H7 (cell line): ENCODE data around the gene ZSCAN5B. TPM values are rescaled to one million over a fixed set of nuclear protein-coding genes. Genes with fewer than 3 reads are reported as not detected.
"Not testable (repeated sequence)": the region's sequence is repeated elsewhere in the genome, so short reads cannot be mapped to it uniquely, and the experiment has no call there.

Experiments used
- DNase-seq: peaks from one replicate; pipeline ENCODE4 v3.0.0; 2012
- H3K27me3 ChIP-seq: 2 replicates; pipeline ENCODE4 v1.6.0; 2011; ENCODE audit warnings: mild to moderate bottlenecking, low read length; ENCODE audit not compliant: control insufficient read depth, insufficient read depth
- H3K36me3 ChIP-seq: replicated peaks from 2 replicates; pipeline ENCODE4 v1.5.1; 2011; ENCODE audit warnings: low read length; ENCODE audit not compliant: control insufficient read depth, insufficient read depth
- H3K4me3 ChIP-seq: 2 replicates; pipeline ENCODE4 v1.5.1; 2011; ENCODE audit warnings: low read depth, mild to moderate bottlenecking, control low read depth, low read length, moderate library complexity; ENCODE audit not compliant: insufficient read depth
- total RNA-seq: library from RNA; depleted of rRNA; stranded (reverse); fragments of >200 nt; shearing (Covaris generic); gene quantifications from 2 replicates; pipeline ENCODE4 v1.2.3, GENCODE V29; 2014

The ZSCAN5B gene
- total RNA-seq, 1 experiment from 2014 or later = not detected

DNA sequence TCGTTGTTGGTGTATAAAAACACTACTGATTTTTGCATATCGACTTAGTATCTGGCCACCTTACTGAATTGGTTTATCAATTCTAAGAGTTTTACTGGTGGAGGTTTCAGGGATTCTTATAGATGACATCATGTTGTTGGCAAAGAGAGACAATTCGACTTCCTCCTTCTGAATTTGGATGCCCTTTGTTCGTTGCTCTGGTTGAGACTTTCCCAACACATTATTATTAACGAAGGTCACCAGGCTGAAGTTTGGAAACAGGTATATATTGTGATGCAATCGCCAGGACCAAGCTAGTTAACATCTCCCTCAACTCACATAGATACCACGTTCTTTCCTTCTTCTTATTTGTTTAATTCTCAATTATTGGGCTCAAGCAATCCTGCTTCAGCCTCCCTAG, 2.1 kb upstream of the ZSCAN5B start:
- no peak overlapping the region for H3K4me3 ChIP-seq
- no peaks in the 10 kb centered on the region for H3K27me3 ChIP-seq
- H3K36me3 ChIP-seq = no peaks in the 10 kb centered on the region
- DNase-seq = no peak

DNA sequence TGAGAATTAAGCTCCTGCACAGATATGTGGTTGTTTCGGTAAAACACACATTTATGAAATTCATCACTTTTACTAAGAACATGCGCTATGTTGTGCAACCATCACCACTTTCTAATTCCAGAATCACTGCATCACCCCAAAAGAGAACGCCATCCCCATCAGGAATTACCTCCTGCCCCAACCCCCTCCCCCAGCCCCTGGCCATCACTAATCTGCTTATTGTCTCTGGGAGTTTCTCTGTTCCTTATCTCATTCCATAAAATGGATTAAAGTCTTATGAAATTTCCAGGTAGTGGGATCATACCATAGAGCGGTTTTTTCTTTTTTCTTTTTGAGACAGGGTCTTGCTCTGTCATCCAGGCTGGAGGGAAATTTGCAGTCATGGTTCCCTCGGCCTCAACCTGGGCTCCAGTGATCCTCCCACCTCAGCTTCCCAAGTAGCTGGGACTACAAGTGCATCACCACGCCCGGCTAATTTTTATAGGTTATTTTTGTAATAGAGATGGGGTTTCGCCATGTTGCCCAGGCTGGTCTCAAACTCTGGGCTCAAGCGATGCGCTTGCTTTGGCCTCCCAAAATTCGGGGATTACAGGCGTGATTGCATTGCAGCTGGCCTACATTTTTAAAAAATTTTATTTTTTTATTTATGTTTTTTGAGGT, 3.5 kb downstream of the ZSCAN5B start:
- Histone ChIP-seq H3K36me3 (no peaks in the 10 kb centered on the region), H3K27me3 (no peaks in the 10 kb centered on the region), H3K4me3 (no peak overlapping the region)
- DNase-seq = no peak

DNA sequence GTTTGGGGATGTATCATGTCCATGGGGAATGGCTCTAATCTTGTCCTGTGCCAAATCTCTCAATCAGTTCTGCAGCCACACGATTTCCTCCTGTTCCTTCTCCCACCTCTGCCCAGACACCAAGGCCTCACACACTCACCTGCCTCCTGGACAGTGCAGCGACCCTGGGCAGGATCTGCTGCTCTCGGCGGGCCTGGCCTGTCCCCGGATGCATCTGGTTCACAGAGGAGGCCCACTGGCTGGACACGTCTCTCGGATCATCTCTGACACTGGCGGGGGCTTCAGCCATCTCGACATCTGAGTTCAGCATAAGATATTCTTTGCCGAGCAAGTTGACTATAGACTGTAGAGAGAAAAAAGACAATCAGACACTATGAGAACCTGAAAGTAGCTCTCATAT, 5.9 kb downstream of the ZSCAN5B start:
- Histone ChIP-seq H3K4me3 (no peak overlapping the region), H3K36me3 (no peaks in the 10 kb centered on the region), H3K27me3 (no peaks in the 10 kb centered on the region)
- no peak for DNase-seq

DNA sequence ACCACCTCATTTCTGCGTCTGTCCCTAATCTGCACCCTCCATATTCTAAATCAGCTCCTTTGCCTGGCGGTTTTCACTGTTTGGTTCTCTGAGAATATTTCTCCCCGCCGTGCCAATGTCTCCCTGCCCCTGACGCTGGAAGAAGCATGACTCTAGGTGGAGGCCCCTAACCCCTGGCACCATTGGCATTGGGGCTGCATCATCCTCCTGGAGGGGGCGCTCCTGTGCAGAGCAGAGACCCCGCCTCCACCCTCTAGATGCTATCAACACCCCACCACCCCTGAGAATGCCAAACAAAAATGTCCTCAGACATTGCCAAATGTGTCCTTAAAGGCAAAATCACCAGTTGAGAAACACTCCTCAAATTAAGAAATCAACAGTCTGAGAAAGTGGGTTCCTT, 6.5 kb downstream of the ZSCAN5B start:
- Histone ChIP-seq H3K4me3 (no peak overlapping the region), H3K36me3 (no peaks in the 10 kb centered on the region), H3K27me3 (no peaks in the 10 kb centered on the region)
- peak; percentile 65 for DNase-seq

DNA sequence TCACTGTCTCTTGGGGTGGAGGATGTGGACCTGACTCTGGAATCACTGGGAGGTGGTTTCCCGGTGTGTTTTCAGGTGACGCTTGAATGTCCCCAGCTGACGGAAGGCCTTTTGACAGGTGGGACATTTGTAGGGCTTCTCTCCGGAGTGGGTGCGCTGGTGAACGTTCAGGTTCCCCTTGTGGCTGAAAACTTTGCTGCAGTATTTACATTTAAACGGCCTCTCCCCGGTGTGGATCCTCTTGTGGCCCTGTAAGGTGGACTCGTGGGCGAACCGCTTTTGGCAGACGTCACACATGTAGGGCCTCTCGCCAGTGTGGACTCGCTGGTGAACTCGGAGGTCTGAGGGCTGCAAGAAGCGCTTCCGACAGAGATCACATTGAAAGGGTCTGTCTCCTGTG, 7.8 kb downstream of the ZSCAN5B start:
- peak; percentile 55 for DNase-seq
- Histone ChIP-seq H3K4me3 (no peak overlapping the region), H3K27me3 (no peaks in the 10 kb centered on the region), H3K36me3 (no peaks in the 10 kb centered on the region)

DNA sequence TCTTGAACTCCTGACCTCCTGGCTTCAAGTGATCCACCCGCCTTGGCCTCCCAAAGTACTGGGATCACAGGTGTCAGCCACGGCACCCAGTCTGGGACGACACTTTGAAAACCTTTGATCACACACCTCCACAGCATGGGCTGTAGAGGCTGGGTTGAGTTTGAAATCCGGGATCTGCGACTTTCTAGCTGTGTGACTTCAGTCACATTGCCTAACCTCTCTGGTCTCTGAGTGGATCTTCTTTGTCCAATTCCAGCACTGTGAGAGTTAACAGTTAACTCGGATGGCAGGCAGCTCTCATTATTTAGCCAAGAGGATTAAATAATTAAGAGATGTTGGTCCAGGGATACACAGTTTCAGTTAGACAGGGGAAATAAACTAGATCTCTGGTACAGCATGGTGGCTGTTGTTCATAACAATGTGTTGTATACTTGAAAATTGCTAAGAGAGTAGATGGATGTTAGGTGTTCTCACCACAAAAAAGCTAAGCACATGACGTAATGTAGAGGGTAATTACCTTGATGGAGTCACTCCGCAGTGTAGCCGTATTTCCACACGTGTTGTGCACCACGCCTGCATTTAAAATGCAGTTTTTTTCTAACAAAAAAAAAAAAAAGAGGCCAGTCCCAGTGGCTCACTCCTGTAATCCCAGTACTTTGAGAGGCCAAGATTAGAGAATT, 19.9 kb downstream of the ZSCAN5B start:
- Histone ChIP-seq H3K36me3 (no peaks in the 10 kb centered on the region), H3K4me3 (no peak overlapping the region), H3K27me3 (no peaks in the 10 kb centered on the region)
- no peak for DNase-seq

DNA sequence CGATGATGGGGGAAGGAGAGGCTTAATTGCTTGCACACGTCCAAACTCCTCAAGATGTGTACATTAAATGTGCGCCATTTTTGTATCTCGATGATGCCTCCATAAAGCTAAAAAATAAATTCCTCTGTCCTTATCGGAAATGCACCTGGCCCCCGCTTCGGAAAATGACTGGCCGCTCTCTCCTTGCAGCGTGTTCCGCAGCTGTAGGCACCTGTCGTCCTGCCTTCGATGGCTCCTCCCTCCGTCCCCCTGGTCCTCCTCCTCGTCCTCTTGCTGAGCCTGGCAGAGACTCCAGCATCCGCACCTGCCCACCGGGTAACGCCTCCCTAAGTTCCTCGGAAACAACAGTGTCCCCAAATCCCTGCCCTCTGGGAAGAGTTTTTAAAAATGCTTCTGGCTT, 20.7 kb downstream of the ZSCAN5B start:
- no peak for DNase-seq
- H3K27me3 ChIP-seq = no peaks in the 10 kb centered on the region
- H3K4me3 ChIP-seq = no peak overlapping the region
- H3K36me3 ChIP-seq = no peaks in the 10 kb centered on the region

DNA sequence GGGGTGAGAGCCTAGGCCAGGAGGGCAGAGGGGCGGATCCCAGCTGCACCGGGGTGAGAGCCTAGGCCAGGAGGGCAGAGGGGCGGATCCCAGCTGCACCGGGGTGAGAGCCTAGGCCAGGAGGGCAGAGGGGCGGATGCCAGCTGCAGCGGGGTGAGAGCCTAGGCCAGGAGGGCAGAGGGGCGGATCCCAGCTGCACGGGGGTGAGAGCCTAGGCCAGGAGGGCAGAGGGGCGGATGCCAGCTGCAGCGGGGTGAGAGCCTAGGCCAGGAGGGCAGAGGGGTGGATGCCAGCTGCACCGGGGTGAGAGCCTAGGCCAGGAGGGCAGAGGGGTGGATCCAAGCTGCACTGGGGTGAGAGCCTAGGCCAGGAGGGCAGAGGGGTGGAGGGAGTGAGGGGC, 21.3 kb downstream of the ZSCAN5B start:
- H3K36me3 ChIP-seq, H3K27me3 ChIP-seq, H3K4me3 ChIP-seq, DNase-seq: not testable (repeated sequence)

DNA sequence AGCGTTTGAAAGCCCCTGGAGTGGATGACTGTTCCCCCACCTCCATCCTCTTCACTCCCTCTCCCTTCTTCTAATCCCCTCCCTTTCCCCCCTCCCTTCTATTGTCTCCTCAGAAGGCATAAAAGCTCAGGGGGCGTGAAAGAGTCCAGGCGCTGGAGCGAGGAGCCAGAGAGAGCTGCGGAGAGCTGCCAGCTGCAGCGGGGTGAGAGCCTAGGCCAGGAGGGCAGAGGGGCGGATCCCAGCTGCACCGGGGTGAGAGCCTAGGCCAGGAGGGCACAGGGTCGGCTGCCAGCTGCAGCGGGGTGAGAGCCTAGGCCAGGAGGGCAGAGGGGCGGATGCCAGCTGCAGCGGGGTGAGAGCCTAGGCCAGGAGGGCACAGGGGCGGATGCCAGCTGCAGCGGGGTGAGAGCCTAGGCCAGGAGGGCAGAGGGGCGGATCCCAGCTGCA, 21.7 kb downstream of the ZSCAN5B start, which contains the start of gene GALP:
Gene GALP, plus strand, starts transcription at position 148 of the 447 bp plus-strand sequence. CDS start 1,101 bp downstream, outside the sequence.
- peak; percentile 63 for DNase-seq
- H3K4me3 ChIP-seq, H3K36me3 ChIP-seq, H3K27me3 ChIP-seq: not testable (repeated sequence)

DNA sequence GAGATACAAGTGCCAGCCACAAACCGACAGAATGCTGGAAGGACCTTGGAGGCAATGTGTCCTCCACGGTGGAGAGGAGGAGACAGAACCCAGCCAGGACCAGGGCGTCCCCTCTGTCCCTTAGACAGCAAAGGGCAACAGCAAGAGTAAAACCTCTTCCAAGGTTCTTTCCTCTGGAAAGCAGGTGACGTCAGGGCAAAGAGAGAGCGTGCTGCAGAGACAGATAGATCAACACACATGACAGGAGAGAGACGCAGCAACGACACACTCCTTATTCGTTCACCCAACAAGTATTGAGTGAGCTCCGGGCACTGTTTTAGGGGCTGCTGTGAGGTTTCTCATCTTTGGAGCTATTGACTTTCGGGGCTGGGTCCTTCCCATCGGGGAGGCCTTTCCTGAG, 23.0 kb downstream of the ZSCAN5B start:
- Histone ChIP-seq H3K27me3 (no peaks in the 10 kb centered on the region), H3K4me3 (no peak overlapping the region), H3K36me3 (no peaks in the 10 kb centered on the region)
- DNase-seq = no peak

DNA sequence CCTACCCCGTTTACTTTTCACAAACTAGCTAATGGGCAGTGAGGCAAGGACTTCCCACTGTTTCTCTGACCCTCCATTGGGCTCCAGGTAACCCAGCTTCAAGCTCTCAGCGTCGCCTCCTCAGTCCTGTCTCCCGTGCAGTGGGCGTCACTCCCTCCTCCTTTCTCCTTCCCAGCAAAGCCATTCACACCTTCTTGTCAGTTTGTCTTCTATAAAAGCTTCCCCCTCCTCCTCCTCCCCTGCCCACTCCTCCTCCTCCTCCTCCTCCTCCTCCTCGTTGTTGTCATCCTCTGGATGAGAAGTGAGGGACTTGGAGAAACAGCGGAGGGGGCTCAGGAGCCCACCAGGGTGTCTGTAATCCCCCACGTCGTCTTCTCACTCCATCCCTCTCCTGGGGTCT, 23.5 kb downstream of the ZSCAN5B start:
- H3K36me3 ChIP-seq = no peaks in the 10 kb centered on the region
- H3K27me3 ChIP-seq = no peaks in the 10 kb centered on the region
- H3K4me3 ChIP-seq = no peak overlapping the region
- DNase-seq = no peak

DNA sequence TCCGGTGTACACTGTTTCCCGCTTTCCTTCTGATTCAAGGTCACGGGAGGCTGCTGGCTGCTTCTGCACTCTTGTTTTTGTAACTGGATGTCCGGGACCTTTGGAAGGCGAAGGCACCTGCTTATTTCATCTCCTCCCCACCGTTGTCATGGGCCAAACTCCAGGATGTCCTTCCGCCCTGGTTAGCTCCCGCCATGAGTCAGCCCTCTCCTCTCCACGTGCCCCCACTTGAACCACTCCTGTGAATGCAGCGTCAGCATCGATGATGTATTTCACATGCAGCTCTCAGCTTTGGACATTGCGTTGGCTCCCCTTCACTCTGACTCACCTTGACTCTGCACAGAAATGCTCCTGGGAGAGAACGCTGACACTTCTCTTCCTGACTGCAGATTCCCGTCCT, 27.3 kb downstream of the ZSCAN5B start:
- DNase-seq = no peak
- H3K27me3 ChIP-seq = no peaks in the 10 kb centered on the region
- no peak overlapping the region for H3K4me3 ChIP-seq
- no peaks in the 10 kb centered on the region for H3K36me3 ChIP-seq

DNA sequence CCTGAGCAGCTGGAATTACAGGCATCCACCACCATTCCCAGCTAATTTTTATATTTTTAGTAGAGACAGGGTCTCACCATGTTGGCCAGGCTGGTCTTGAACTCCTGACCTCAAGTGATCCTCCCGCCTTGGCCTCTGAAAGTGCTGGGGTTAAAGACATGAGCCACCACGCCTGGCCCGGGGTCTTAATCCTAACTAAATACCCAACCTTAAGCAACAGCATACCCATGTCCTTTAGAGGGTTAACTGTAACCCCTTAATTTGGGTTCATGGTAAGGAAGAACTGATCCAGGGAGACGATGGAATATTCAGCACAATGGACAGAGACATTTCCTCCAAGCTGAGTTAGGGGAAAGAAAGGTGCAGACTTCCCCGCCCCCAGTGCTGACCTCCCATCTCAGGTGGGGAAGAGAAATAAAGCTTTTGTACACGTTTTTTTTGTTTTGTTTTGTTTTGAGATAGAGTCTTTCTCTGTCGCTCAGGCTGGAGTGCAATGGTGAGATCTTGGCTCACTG, 30.5 kb downstream of the ZSCAN5B start:
- no peaks in the 10 kb centered on the region for H3K27me3 ChIP-seq
- peak; percentile 83 for DNase-seq
- no peak overlapping the region for H3K4me3 ChIP-seq
- no peaks in the 10 kb centered on the region for H3K36me3 ChIP-seq

DNA sequence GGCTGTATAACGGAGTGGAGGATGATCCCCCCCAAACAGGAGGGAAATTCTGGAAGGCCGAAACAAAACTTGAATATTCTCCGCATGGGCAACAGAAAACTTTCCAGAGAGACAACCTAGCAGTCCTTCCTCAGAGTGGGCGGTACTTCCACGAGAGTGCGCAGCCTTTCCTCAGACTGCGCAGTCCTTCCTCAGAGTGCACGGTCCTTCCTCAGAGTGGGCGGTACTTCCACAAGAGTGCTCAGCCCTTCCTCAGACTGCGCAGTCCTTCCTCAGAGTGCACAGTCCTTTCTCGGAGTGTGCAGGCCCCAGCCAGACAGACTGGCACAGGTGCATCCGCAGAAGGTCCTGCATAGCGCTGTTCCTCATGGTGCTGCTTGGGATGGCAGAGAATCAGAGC, 34.5 kb downstream of the ZSCAN5B start:
- Histone ChIP-seq H3K36me3 (no peaks in the 10 kb centered on the region; the same call in 1 of the 2 replicates), H3K27me3 (no peaks in the 10 kb centered on the region), H3K4me3 (no peak overlapping the region)
- no peak for DNase-seq

DNA sequence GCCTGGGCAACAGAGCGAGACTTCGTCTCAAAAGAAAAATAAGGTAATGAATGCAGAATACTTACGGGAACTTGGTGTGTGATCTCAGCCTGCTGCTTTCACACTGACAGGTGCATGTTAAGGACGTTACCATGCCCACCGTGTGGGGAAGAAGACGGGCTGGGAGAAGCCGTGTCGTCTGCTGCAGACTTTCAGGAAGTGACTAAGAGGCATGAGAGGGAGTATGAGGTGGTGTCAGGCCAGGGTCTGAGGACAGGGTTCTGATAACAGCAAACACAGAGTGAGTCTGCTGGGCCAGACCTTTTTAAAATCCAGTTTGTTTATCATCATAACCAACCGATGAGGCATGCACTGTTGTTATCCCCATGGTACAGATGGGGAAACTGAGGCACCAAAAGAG, 35.3 kb downstream of the ZSCAN5B start:
- no peaks in the 10 kb centered on the region for H3K27me3 ChIP-seq
- DNase-seq = no peak
- H3K36me3 ChIP-seq = no peaks in the 10 kb centered on the region; the same call in 1 of the 2 replicates
- H3K4me3 ChIP-seq = no peak overlapping the region
